Stimulated activated CD8-positive, alpha-beta memory T cell treated with anti-CD3 and anti-CD28 coated beads, Interleukin-7, amount 100 ng/mL, for 48 hours (primary cell): ENCODE data around the gene VPS35.

Experiments
- DNase-seq, 2 donors: peaks; one replicate each; pipeline ENCODE4 v3.0.0-alpha.2; 2020; ENCODE audit warnings: low read depth in 1 of 2; ENCODE audit errors: extremely low read depth in 1 of 2

Gene VPS35

GRCh38 chr16:46620266-46621005 lies 68.5 kb downstream of the VPS35 start:
- DNase-seq, result no peak

- DNase-seq, result no peak
Observed at GRCh38 chr16:46618516-46618915, 70.5 kb downstream of the VPS35 start.

GRCh38 chr16:46614006-46614405 lies 75.0 kb downstream of the VPS35 start:
- no peak for DNase-seq

- no peak for DNase-seq
Observed at GRCh38 chr16:46613352-46613751, 75.6 kb downstream of the VPS35 start.

GRCh38 chr16:46612121-46612520 lies 76.9 kb downstream of the VPS35 start:
- no peak for DNase-seq

- DNase-seq, result no peak
Observed at GRCh38 chr16:46607529-46607928, 81.4 kb downstream of the VPS35 start.

- DNase-seq, result no peak
Observed at GRCh38 chr16:46606231-46606630, 82.7 kb downstream of the VPS35 start.
